HK-2 (cell line): Measurements from ENCODE around the gene ZNF816.
"Not testable (repeated sequence)": the region's sequence is repeated elsewhere in the genome, so short reads cannot be mapped to it uniquely, and the experiment has no call there.

Experiments used
- DNase-seq: peaks from one replicate; pipeline ENCODE4 v3.0.0-alpha.2; 2018; ENCODE audit not compliant: unreplicated experiment

Gene ZNF816

GRCh38 chr19:52924641-52925040 lies 38.0 kb downstream of the ZNF816 start:
- not testable (repeated sequence) for DNase-seq

DNA sequence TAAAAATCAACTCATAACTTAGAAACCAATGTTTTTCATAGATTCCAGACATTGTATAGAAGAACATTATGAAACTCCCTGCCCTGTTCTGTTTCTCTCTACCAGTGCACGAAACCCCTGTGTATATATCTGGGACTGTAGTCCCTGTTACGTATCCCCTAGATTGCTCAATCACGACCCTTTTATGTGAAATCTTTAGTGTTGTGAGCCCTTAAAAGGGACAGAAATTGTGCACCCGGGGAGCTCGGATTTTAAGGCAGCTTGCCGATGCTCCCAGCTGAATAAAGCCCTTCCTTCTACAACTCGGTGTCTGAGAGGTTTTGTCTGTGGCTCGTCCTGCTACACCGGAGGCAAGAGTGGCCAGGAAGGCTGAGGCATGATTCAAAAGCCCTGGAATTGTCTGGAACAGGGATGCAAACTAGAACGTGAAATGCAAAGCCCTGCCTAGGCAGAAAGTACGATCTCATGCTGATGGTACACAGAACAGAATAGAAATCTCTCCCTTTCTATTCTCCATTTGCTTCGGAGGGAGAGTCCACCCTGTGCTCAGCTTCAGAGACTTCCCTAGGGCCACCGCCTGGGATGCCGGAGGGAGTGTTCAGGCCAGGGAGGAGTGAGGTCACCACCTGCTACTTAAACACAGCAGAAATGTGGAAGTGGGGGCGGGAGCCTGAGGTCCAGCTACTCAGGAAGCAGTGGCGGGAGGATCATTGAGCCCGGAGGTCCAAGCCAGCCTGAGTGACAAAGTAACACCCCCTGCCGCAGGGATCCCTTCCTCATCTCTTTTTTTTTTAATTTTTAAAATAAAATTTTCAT lies 38.7 kb downstream of the ZNF816 start:
- DNase-seq, result peak; percentile 12

- peak; percentile 93 for DNase-seq
These were observed 39.6 kb downstream of the ZNF816 start, which contains the start of gene ZNF888 for GRCh38 chr19:52922841-52923777. TSS of gene ZNF888 (minus strand) at chr19:52923428. CDS start at chr19:52917873, 5,555 bp downstream.

GRCh38 chr19:52917531-52917930 lies 45.1 kb downstream of the ZNF816 start:
- DNase-seq, result no peak

GRCh38 chr19:52910648-52911047 lies 52.0 kb downstream of the ZNF816 start:
- no peak for DNase-seq

GRCh38 chr19:52904052-52904780 lies 58.5 kb downstream of the ZNF816 start:
- not testable (repeated sequence) for DNase-seq

DNA sequence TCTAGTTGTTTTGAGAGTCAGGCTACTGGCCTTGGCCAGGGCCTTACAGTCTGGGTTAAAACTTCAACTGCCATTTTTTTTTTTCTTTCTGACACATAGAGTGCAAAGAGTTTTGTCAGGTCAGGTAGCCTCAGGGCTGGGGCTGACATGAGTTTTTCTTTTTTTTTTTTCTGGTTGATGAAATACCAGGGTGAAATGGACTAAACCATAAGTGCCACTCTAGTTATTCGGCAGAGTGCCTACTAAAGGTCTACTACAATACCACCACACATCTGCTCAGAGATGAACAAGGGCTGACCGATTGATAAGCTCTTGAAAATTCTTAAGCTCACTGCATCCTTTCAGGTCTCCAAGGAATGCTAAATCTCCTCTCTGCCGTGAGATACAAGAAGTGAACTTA lies 60.8 kb downstream of the ZNF816 start:
- DNase-seq, result no peak
